SK-N-SH (cell line): ENCODE results near the gene SELPLG.

ENCODE experiments used
- EZH2phosphoT487 ChIP-seq: fragments of 200-600 bp; sonication (generic); IDR thresholded peaks from 2 replicates; pipeline ENCODE4 v1.6.1; 2017; ENCODE audit warnings: low read depth, mixed run types, mild to moderate bottlenecking, antibody characterized with exemption, moderate library complexity, borderline replicate concordance
- FOXJ3 ChIP-seq: sonication (generic); formaldehyde crosslinking; IDR thresholded peaks from 2 replicates; pipeline ENCODE4 v1.5.1; 2020; ENCODE audit warnings: mild to moderate bottlenecking, missing genetic modification reagents
- GATA2 ChIP-seq: sonication (generic); formaldehyde crosslinking; IDR thresholded peaks from 2 replicates; pipeline ENCODE4 v1.5.0; 2020; ENCODE audit warnings: mild to moderate bottlenecking, missing genetic modification reagents
- IRF3 ChIP-seq: fragments of 150-350 bp; IDR thresholded peaks from 2 replicates; pipeline ENCODE4 v1.6.1; 2016; ENCODE audit warnings: mild to moderate bottlenecking, low read depth, low read length
- JUND ChIP-seq: IDR thresholded peaks from 2 replicates; pipeline ENCODE4 v1.4.0; 2012
- POLR2AphosphoS5 ChIP-seq: IDR thresholded peaks from 2 replicates; pipeline ENCODE4 v1.6.1; 2012; ENCODE audit warnings: low read depth, low read length
- REST ChIP-seq: IDR thresholded peaks from 2 replicates; pipeline ENCODE4 v1.6.1; 2012; ENCODE audit warnings: mild to moderate bottlenecking, low read depth, low read length, moderate library complexity
- TCF12 ChIP-seq: IDR thresholded peaks from 2 replicates; pipeline ENCODE4 v1.4.0; 2012
- YY1 ChIP-seq: IDR thresholded peaks from 2 replicates; pipeline ENCODE4 v1.4.0; 2012; ENCODE audit warnings: low read depth, mild to moderate bottlenecking
- TF ChIP-seq, protein P1 (sequence below): fragments of 200-600 bp; sonication (generic); IDR thresholded peaks from 2 replicates; pipeline ENCODE4 v1.6.1; 2017; ENCODE audit warnings: antibody characterized with exemption, mild to moderate bottlenecking, moderate library complexity
- TF ChIP-seq, protein P2 (sequence below): IDR thresholded peaks from 2 replicates; pipeline ENCODE4 v1.4.0; 2012; ENCODE audit warnings: low read depth

- TF ChIP-seq GATA2 (no peak), EZH2phosphoT487 (no peak), YY1 (no peak), JUND (no peak), POLR2AphosphoS5 (no peak), TCF12 (no peak), IRF3 (no peak), FOXJ3 (CRISPR knock-in tag) (no peak), REST (no peak)
- TF ChIP-seq, protein P1, sequence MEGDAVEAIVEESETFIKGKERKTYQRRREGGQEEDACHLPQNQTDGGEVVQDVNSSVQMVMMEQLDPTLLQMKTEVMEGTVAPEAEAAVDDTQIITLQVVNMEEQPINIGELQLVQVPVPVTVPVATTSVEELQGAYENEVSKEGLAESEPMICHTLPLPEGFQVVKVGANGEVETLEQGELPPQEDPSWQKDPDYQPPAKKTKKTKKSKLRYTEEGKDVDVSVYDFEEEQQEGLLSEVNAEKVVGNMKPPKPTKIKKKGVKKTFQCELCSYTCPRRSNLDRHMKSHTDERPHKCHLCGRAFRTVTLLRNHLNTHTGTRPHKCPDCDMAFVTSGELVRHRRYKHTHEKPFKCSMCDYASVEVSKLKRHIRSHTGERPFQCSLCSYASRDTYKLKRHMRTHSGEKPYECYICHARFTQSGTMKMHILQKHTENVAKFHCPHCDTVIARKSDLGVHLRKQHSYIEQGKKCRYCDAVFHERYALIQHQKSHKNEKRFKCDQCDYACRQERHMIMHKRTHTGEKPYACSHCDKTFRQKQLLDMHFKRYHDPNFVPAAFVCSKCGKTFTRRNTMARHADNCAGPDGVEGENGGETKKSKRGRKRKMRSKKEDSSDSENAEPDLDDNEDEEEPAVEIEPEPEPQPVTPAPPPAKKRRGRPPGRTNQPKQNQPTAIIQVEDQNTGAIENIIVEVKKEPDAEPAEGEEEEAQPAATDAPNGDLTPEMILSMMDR, result no peak
- TF ChIP-seq, protein P2, sequence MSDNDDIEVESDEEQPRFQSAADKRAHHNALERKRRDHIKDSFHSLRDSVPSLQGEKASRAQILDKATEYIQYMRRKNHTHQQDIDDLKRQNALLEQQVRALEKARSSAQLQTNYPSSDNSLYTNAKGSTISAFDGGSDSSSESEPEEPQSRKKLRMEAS, result no peak
Measured at GRCh38 chr12:108616359-108616758, 17.3 kb downstream of the SELPLG start.
